ENCODE results near the gene DNAJC19. TPM values are rescaled to one million over a fixed set of nuclear protein-coding genes. Genes with fewer than 3 reads are reported as not detected.
"Not testable (repeated sequence)": the region's sequence is repeated elsewhere in the genome, so short reads cannot be mapped to it uniquely, and the experiment has no call there.

Gene DNAJC19
- total RNA-seq, 1 donor from 2014 or later: 63.0 TPM

DNA sequence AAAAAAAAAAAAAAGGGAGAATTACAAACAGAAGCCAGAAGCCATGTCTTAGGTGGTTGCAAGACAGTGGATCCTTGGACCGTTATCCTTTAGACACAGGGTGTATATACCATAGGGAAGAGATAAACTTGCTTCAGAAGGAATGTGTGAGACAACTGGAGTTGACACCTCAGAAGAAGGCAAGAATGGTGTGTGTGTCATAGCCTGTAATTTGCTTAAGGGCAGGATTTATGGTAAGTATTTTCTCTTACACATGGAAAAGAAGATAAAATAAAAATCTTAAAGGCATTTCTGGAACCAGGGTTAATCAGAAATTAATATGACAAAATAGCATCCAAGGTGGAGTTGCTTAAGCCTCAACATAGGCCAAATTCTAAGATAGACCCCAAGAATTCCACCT is 19.3 kb upstream of the DNAJC19 start:
- no peak overlapping the region for H3K4me3 Mint-ChIP-seq
- TF ChIP-seq, protein P1, sequence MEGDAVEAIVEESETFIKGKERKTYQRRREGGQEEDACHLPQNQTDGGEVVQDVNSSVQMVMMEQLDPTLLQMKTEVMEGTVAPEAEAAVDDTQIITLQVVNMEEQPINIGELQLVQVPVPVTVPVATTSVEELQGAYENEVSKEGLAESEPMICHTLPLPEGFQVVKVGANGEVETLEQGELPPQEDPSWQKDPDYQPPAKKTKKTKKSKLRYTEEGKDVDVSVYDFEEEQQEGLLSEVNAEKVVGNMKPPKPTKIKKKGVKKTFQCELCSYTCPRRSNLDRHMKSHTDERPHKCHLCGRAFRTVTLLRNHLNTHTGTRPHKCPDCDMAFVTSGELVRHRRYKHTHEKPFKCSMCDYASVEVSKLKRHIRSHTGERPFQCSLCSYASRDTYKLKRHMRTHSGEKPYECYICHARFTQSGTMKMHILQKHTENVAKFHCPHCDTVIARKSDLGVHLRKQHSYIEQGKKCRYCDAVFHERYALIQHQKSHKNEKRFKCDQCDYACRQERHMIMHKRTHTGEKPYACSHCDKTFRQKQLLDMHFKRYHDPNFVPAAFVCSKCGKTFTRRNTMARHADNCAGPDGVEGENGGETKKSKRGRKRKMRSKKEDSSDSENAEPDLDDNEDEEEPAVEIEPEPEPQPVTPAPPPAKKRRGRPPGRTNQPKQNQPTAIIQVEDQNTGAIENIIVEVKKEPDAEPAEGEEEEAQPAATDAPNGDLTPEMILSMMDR (conservative IDR thresholded peaks at IDR 0.05): no peak
- no peaks in the 10 kb centered on the region for H3K4me1 Mint-ChIP-seq
- peaks cover 3% of the 10 kb centered on the region for H3K36me3 Mint-ChIP-seq (ENCODE audit: low read depth)
- H3K27ac Mint-ChIP-seq (ENCODE audit: unreplicated experiment): no peak overlapping the region
- DNase-seq (ENCODE audit: low read depth, low spot score): no peak
- peaks cover 4% of the 10 kb centered on the region for H3K27me3 Mint-ChIP-seq (ENCODE audit: low read depth)
- H3K9me3 Mint-ChIP-seq: peaks cover 9% of the 10 kb centered on the region

DNA sequence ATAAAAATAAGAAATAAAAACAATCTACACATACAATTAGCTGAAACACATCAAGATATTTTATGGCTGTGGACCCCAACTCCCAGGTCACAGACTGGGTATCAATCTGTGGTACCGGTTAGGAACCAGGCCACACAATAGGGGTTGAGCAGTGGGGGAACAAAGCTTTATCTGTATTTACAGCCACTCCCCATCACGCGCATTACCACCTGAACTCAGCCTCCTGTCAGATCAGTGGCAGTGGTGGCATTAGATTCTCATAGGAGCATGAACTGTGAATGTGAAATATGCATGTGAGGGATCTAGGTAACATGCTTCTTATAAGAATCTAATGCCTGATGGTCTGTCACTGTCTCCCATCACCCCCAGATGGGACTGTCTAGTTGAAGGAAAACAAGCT is 17.7 kb upstream of the DNAJC19 start:
- H3K4me3 Mint-ChIP-seq: no peak overlapping the region
- DNase-seq (ENCODE audit: low read depth, low spot score): no peak
- peaks cover 9% of the 10 kb centered on the region for H3K9me3 Mint-ChIP-seq
- H3K27me3 Mint-ChIP-seq (ENCODE audit: low read depth): peaks cover 7% of the 10 kb centered on the region
- H3K36me3 Mint-ChIP-seq (ENCODE audit: low read depth): peaks cover 3% of the 10 kb centered on the region
- no peaks in the 10 kb centered on the region for H3K4me1 Mint-ChIP-seq
- TF ChIP-seq, protein P1 (conservative IDR thresholded peaks at IDR 0.05): no peak
- H3K27ac Mint-ChIP-seq (ENCODE audit: unreplicated experiment): no peak overlapping the region

DNA sequence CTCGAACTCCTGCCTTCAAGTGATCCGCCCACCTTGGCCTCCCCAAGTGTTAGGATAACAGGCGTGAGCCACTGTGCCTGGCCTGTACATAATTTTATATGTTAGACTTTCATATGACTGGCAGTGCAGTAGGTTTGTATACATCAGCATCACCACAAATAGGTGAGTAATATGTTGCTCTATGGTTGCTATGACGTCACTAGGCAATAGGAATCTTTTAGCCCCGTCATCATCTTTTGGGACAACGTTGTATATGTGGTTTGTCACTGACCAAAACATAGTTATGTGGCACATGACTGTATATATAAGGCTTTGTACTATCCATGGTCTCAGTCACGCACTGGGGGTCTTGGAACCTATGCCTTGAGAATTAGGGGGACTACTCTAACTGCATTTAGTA is 17.0 kb upstream of the DNAJC19 start:
- DNase-seq (ENCODE audit: low read depth, low spot score): no peak
- H3K27ac Mint-ChIP-seq (ENCODE audit: unreplicated experiment): no peak overlapping the region
- H3K4me1 Mint-ChIP-seq: no peaks in the 10 kb centered on the region
- H3K36me3 Mint-ChIP-seq (ENCODE audit: low read depth): no peaks in the 10 kb centered on the region
- TF ChIP-seq, protein P1 (conservative IDR thresholded peaks at IDR 0.05): no peak
- no peak overlapping the region for H3K4me3 Mint-ChIP-seq
- H3K9me3 Mint-ChIP-seq: peaks cover 3% of the 10 kb centered on the region
- H3K27me3 Mint-ChIP-seq (ENCODE audit: low read depth): peaks cover 7% of the 10 kb centered on the region

DNA sequence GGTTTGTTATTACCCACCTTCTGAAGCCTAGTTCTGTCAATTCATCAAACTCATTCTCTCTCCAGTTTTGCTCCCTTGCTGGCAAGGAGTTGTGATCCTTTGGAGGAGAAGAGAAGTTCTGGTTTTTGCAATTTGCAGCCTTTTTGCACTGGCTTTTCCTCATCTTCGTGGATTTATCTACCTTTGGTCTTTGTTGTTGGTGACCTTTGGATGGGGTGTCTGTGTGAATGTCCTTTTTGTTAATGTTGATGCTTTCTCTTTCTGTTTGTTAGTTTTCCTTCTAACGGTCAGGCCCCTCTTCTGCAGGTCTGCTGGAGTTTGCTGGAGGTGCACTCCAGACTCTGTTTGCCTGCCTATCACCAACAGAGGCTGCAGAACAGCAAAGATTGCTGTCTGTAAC is 13.9 kb upstream of the DNAJC19 start:
- not testable (repeated sequence) for H3K36me3 Mint-ChIP-seq (ENCODE audit: low read depth); DNase-seq (ENCODE audit: low read depth, low spot score); H3K4me3 Mint-ChIP-seq; H3K4me1 Mint-ChIP-seq; H3K27me3 Mint-ChIP-seq (ENCODE audit: low read depth); H3K27ac Mint-ChIP-seq (ENCODE audit: unreplicated experiment); H3K9me3 Mint-ChIP-seq

DNA sequence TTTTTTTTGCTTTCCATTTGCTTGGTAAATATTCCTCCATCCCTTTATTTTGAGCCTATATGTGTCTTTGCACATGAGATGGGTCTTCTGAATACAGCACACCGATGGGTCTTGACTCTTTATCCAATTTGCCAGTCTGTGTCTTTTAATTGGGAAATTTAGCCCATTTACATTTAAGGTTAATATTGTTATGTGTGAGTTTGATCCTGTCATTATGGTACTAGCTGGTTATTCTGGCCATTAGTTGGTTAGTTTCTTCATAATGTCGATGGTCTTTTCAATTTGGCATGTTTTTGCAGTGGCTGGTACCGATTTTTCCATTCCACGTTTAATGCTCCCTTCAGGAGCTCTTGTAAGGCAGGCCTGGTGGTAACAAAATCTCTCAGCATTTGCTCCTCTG is 12.8 kb upstream of the DNAJC19 start:
- H3K36me3 Mint-ChIP-seq (ENCODE audit: low read depth); H3K27ac Mint-ChIP-seq (ENCODE audit: unreplicated experiment); H3K9me3 Mint-ChIP-seq; H3K27me3 Mint-ChIP-seq (ENCODE audit: low read depth); DNase-seq (ENCODE audit: low read depth, low spot score); H3K4me3 Mint-ChIP-seq; H3K4me1 Mint-ChIP-seq: not testable (repeated sequence)

DNA sequence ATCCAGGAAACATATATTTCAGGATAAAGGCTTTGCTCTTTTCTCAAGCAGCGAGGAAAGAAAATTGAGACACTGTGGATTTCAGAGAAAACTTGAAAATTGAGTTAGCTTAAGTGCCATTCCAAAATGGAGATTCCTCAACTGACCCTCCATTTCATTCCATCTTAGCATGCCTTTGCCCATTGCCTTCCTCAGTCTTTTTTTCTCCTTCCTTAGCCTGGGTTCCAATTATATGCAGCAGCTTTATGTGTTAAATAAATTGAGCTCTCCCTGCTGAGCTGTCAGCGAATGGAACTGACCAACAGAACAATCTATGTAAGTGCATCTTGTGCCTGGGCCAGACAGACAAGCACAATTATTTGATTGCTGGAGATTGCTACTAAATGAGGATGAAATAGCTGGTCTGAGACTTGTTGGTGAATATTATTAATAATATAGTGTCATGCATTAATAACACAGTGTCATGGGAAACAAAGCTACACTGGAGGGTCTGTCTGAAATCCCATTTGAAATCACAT is 6.9 kb upstream of the DNAJC19 start:
- Mint-ChIP-seq H3K27ac (ENCODE audit: unreplicated experiment) (no peak overlapping the region), H3K4me1 (no peaks in the 10 kb centered on the region), H3K4me3 (no peak overlapping the region), H3K9me3 (peaks cover 7% of the 10 kb centered on the region), H3K36me3 (ENCODE audit: low read depth) (peaks cover 6% of the 10 kb centered on the region), H3K27me3 (ENCODE audit: low read depth) (peaks cover 54% of the 10 kb centered on the region)
- TF ChIP-seq, protein P1 (conservative IDR thresholded peaks at IDR 0.05): no peak
- DNase-seq (ENCODE audit: low read depth, low spot score): no peak

DNA sequence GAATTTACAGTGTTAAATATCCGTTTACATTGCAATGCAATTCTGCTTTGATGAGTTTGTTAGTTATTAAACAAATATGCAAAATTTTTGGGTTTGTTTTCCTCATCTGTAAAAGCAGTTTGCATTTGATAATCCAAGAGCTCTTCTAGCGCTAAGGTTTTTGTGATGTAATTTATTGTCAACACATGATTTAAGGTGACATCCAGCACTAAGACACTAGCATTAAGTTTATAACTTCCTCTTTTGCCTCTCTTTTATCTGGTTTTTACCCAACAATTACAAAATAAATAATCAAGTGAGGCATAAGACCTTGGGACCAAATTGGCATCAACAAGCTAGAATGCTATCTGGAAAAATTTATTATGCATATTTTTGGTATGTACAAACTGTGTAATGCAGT is 969 bp upstream of the DNAJC19 start:
- Mint-ChIP-seq H3K4me1 (peaks cover 23% of the 10 kb centered on the region), H3K27me3 (ENCODE audit: low read depth) (peaks cover 46% of the 10 kb centered on the region), H3K4me3 (no peak overlapping the region), H3K36me3 (ENCODE audit: low read depth) (peaks cover 2% of the 10 kb centered on the region), H3K9me3 (no peaks in the 10 kb centered on the region), H3K27ac (ENCODE audit: unreplicated experiment) (no peak overlapping the region)
- TF ChIP-seq, protein P1 (conservative IDR thresholded peaks at IDR 0.05): no peak
- no peak for DNase-seq (ENCODE audit: low read depth, low spot score)

All from neural crest cell (in vitro differentiated cells).